Ureter (tissue), 1 donor: ENCODE measurements around the gene GASK1A. TPM values are rescaled to one million over a fixed set of nuclear protein-coding genes. Genes with fewer than 3 reads are reported as not detected.
A peak's percentile ranks its signal among the peaks of the same experiment; 100 is the strongest.

ENCODE experiments used
- DNase-seq: peaks from one replicate; pipeline ENCODE4 v3.0.0-alpha.2; 2020; ENCODE audit warnings: low spot score
- total RNA-seq: library from RNA; stranded (reverse); gene quantifications from one replicate; pipeline ENCODE4 v1.2.4, GENCODE V29; 2023
- donor health status: DM: yes; HTN: yes; CAD: no.

The GASK1A gene
- total RNA-seq, 1 donor from 2014 or later = 14.6 TPM

GRCh38 chr3:42982645-42983412, 3.7 kb downstream of the GASK1A start:
- no peak for DNase-seq

- DNase-seq = no peak
Observed at GRCh38 chr3:42983927-42984326, 4.8 kb downstream of the GASK1A start.

GRCh38 chr3:42984701-42985100, 5.6 kb downstream of the GASK1A start:
- no peak for DNase-seq

GRCh38 chr3:42988097-42988496, 9.0 kb downstream of the GASK1A start:
- no peak for DNase-seq

GRCh38 chr3:42988566-42988965, 9.5 kb downstream of the GASK1A start:
- DNase-seq = no peak

- no peak for DNase-seq
Observed at GRCh38 chr3:42991341-42992315, 12.5 kb downstream of the GASK1A start.

GRCh38 chr3:42994595-42994994, 15.5 kb downstream of the GASK1A start:
- DNase-seq = no peak

GRCh38 chr3:42996021-42996420, 16.9 kb downstream of the GASK1A start:
- DNase-seq = no peak

GRCh38 chr3:42996633-42997075, 17.5 kb downstream of the GASK1A start:
- peak; percentile 54 for DNase-seq

GRCh38 chr3:42999212-42999611, 20.1 kb downstream of the GASK1A start:
- no peak for DNase-seq

GRCh38 chr3:42999632-43000031, 20.5 kb downstream of the GASK1A start:
- no peak for DNase-seq

GRCh38 chr3:43000387-43000786, 21.3 kb downstream of the GASK1A start:
- no peak for DNase-seq

- peak; percentile 89 for DNase-seq
Observed at GRCh38 chr3:43001094-43001553, 22.0 kb downstream of the GASK1A start.

- no peak for DNase-seq
Observed at GRCh38 chr3:43001556-43002121, 22.5 kb downstream of the GASK1A start.

GRCh38 chr3:43004282-43004681, 25.2 kb downstream of the GASK1A start:
- DNase-seq = no peak

- DNase-seq = no peak
Observed at GRCh38 chr3:43005253-43005652, 26.1 kb downstream of the GASK1A start.

- DNase-seq = no peak
Observed at GRCh38 chr3:43005981-43006380, 26.9 kb downstream of the GASK1A start.

- DNase-seq = no peak
Observed at GRCh38 chr3:43006825-43007224, 27.7 kb downstream of the GASK1A start.

GRCh38 chr3:43009547-43009946, 30.4 kb downstream of the GASK1A start:
- DNase-seq = no peak

GRCh38 chr3:43010638-43011037, 31.5 kb downstream of the GASK1A start:
- DNase-seq = no peak

GRCh38 chr3:43011638-43012037, 32.5 kb downstream of the GASK1A start:
- no peak for DNase-seq

- no peak for DNase-seq
Observed at GRCh38 chr3:43012174-43012573, 33.1 kb downstream of the GASK1A start.
